HEK293T (cell line): Measurements from ENCODE around the gene GSTO1.

ENCODE experiments used
- ARNT ChIP-seq: fragments of 450-650 bp; IDR thresholded peaks from 2 replicates; pipeline ENCODE4 v1.6.1; 2017; ENCODE audit warnings: mild to moderate bottlenecking
- BHLHE40 ChIP-seq: fragments of 450-650 bp; IDR thresholded peaks from 2 replicates; pipeline ENCODE4 v1.6.1; 2016; ENCODE audit warnings: mild to moderate bottlenecking, moderate library complexity, borderline replicate concordance
- CTBP1 ChIP-seq: fragments of 450-650 bp; IDR thresholded peaks from 2 replicates; pipeline ENCODE4 v1.6.1; 2016; ENCODE audit warnings: borderline replicate concordance
- ELF4 ChIP-seq: fragments of 450-650 bp; IDR thresholded peaks from 2 replicates; pipeline ENCODE4 v1.6.1; 2017; ENCODE audit warnings: antibody characterized with exemption
- FOXA1 ChIP-seq: fragments of 450-650 bp; IDR thresholded peaks from 2 replicates; pipeline ENCODE4 v1.6.1; 2016; ENCODE audit warnings: mild to moderate bottlenecking
- FOXK2 ChIP-seq: fragments of 450-650 bp; IDR thresholded peaks from 2 replicates; pipeline ENCODE4 v1.6.1; 2016; ENCODE audit warnings: mild to moderate bottlenecking
- FOXM1 ChIP-seq: fragments of 450-650 bp; IDR thresholded peaks from 2 replicates; pipeline ENCODE4 v1.6.1; 2017; ENCODE audit warnings: mild to moderate bottlenecking, borderline replicate concordance
- HDGF ChIP-seq: fragments of 450-650 bp; IDR thresholded peaks from 2 replicates; pipeline ENCODE4 v1.6.1; 2017; ENCODE audit warnings: antibody characterized with exemption, borderline replicate concordance
- LEF1 ChIP-seq: fragments of 450-650 bp; IDR thresholded peaks from 2 replicates; pipeline ENCODE4 v1.6.1; 2017; ENCODE audit warnings: mild to moderate bottlenecking, borderline replicate concordance
- NFRKB ChIP-seq: fragments of 450-650 bp; IDR thresholded peaks from 2 replicates; pipeline ENCODE4 v1.6.1; 2016; ENCODE audit warnings: mild to moderate bottlenecking, moderate library complexity
- SP1 ChIP-seq: fragments of 450-650 bp; IDR thresholded peaks from 2 replicates; pipeline ENCODE4 v1.6.1; 2017
- SUZ12 ChIP-seq: fragments of 450-650 bp; IDR thresholded peaks from 2 replicates; pipeline ENCODE4 v1.6.1; 2016; ENCODE audit warnings: mild to moderate bottlenecking
- TARDBP ChIP-seq: fragments of 450-650 bp; IDR thresholded peaks from 2 replicates; pipeline ENCODE4 v1.6.1; 2016

GRCh38 chr10:104309980-104310978, 55.6 kb downstream of the GSTO1 start:
- TF ChIP-seq FOXM1 (no peak), TARDBP (no peak), FOXK2 (no peak), SUZ12 (no peak), FOXA1 (no peak), CTBP1 (no peak), ARNT (no peak), HDGF (no peak), LEF1 (no peak), ELF4 (no peak), NFRKB (no peak), SP1 (no peak), BHLHE40 (no peak)
